ENCODE results near the gene APBB1IP.

DNA sequence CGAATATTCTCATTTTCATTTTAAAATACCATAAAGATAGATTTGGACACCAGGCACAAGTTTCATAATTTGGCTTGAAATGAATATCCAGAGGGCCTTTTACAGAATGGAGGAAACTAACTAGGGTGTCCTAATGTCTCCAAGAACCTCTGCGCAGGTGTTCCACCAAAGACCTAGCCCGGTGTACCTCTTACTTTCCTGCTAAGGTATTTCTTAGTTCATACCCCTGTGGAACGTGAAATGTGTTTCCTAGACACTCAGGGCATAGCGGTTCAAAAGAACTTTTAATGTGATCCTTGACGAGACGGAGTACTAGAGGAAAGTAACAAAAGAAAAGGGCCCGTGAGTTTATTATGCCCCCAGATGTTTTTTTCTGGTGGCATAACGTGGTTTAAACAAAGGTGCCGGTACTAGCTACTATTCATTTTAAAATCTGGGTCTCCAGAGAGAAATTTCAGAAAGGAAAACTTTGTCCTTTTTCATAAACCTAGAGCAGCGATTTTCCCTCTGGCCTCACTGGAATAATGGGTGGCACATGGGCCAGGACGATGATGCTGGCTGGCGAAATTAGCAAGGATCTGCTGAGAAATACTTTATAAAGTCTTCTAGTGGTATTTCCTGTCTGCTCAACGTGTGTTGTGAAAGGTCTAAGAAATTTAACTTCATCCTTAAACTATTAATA lies 1.4 kb downstream of the APBB1IP start:
- TF ChIP-seq, protein P1, sequence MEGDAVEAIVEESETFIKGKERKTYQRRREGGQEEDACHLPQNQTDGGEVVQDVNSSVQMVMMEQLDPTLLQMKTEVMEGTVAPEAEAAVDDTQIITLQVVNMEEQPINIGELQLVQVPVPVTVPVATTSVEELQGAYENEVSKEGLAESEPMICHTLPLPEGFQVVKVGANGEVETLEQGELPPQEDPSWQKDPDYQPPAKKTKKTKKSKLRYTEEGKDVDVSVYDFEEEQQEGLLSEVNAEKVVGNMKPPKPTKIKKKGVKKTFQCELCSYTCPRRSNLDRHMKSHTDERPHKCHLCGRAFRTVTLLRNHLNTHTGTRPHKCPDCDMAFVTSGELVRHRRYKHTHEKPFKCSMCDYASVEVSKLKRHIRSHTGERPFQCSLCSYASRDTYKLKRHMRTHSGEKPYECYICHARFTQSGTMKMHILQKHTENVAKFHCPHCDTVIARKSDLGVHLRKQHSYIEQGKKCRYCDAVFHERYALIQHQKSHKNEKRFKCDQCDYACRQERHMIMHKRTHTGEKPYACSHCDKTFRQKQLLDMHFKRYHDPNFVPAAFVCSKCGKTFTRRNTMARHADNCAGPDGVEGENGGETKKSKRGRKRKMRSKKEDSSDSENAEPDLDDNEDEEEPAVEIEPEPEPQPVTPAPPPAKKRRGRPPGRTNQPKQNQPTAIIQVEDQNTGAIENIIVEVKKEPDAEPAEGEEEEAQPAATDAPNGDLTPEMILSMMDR (conservative IDR thresholded peaks at IDR 0.05 in 1 of 2, IDR thresholded peaks at IDR 0.05 in 1 of 2; ENCODE audit: extremely low read depth in 1 of 2, insufficient read depth in 1 of 2, low read depth in 1 of 2, low read length in 2 of 2), result no peak
- TF ChIP-seq EZH2 (IDR thresholded peaks at IDR 0.05; ENCODE audit: borderline replicate concordance, low read length), result no peak

All from mammary epithelial cell (primary cell).